Activated CD8-positive, alpha-beta memory T cell treated with anti-CD3 and anti-CD28 coated beads for 1 hour (primary cell): ENCODE measurements around the gene SLIT3.

Source experiments
- DNase-seq, 2 donors: peaks; one replicate each; pipeline ENCODE4 v3.0.0-alpha.2; 2020; ENCODE audit warnings: low read depth in 1 of 2; ENCODE audit errors: extremely low read depth in 1 of 2

SLIT3 gene

GRCh38 chr5:168696611-168697010, 604.3 kb downstream of the SLIT3 start:
- DNase-seq: no peak

- no peak for DNase-seq
These were observed 605.6 kb downstream of the SLIT3 start for GRCh38 chr5:168695301-168695835.

GRCh38 chr5:168694289-168694688, 606.6 kb downstream of the SLIT3 start:
- DNase-seq: no peak

- no peak for DNase-seq
These were observed 607.1 kb downstream of the SLIT3 start for GRCh38 chr5:168693883-168694282.

- no peak for DNase-seq
These were observed 607.6 kb downstream of the SLIT3 start for GRCh38 chr5:168693297-168693696.

- DNase-seq: no peak
These were observed 609.0 kb downstream of the SLIT3 start for GRCh38 chr5:168691891-168692290.

- no peak for DNase-seq
These were observed 611.7 kb downstream of the SLIT3 start for GRCh38 chr5:168689260-168689659.

GRCh38 chr5:168686837-168687236, 614.1 kb downstream of the SLIT3 start:
- no peak for DNase-seq

GRCh38 chr5:168685566-168685965, 615.4 kb downstream of the SLIT3 start:
- no peak for DNase-seq

- DNase-seq: no peak
These were observed 617.0 kb downstream of the SLIT3 start for GRCh38 chr5:168683927-168684295.

- DNase-seq: no peak
These were observed 617.6 kb downstream of the SLIT3 start for GRCh38 chr5:168683247-168683926.

GRCh38 chr5:168681556-168682183, 619.3 kb downstream of the SLIT3 start:
- no peak for DNase-seq

GRCh38 chr5:168680395-168680794, 620.5 kb downstream of the SLIT3 start:
- DNase-seq: no peak

GRCh38 chr5:168679515-168679920, 621.4 kb downstream of the SLIT3 start:
- peak in 1 of 2 donors; percentile 37 for DNase-seq

- no peak for DNase-seq
These were observed 624.4 kb downstream of the SLIT3 start for GRCh38 chr5:168676501-168676900.

- DNase-seq: no peak
These were observed 625.0 kb downstream of the SLIT3 start for GRCh38 chr5:168675883-168676408.

- DNase-seq: no peak
These were observed 626.0 kb downstream of the SLIT3 start for GRCh38 chr5:168674893-168675482.

GRCh38 chr5:168672888-168673287, 628.1 kb downstream of the SLIT3 start:
- no peak for DNase-seq

GRCh38 chr5:168672016-168672415, 628.9 kb downstream of the SLIT3 start:
- DNase-seq: no peak

GRCh38 chr5:168670881-168671575, 629.9 kb downstream of the SLIT3 start:
- DNase-seq: no peak

- DNase-seq: no peak
These were observed 631.1 kb downstream of the SLIT3 start for GRCh38 chr5:168669668-168670378.
